Measurements from ENCODE around the gene IGFBP7.
A peak's percentile ranks its signal among the peaks of the same experiment; 100 is the strongest.

IGFBP7 gene

GRCh38 chr4:57074744-57075143 is 35.4 kb downstream of the IGFBP7 start:
- no peak for TF ChIP-seq CTCF (conservative IDR thresholded peaks at IDR 0.05; ENCODE audit: low read length)
- DNase-seq (ENCODE audit: low read depth) = peak; percentile 81
- H3K4me3 ChIP-seq (ENCODE audit: low read length) = no peak overlapping the region

- TF ChIP-seq CTCF (conservative IDR thresholded peaks at IDR 0.05; ENCODE audit: low read length) = no peak
- DNase-seq (ENCODE audit: low read depth) = peak; percentile 16
- H3K4me3 ChIP-seq (ENCODE audit: low read length) = no peak overlapping the region
Observed at GRCh38 chr4:57073559-57073958, 36.6 kb downstream of the IGFBP7 start.

GRCh38 chr4:57071326-57071725 is 38.9 kb downstream of the IGFBP7 start:
- TF ChIP-seq CTCF (conservative IDR thresholded peaks at IDR 0.05; ENCODE audit: low read length) = no peak
- H3K4me3 ChIP-seq (ENCODE audit: low read length) = no peak overlapping the region
- DNase-seq (ENCODE audit: low read depth) = peak; percentile 68

- no peak for TF ChIP-seq CTCF (conservative IDR thresholded peaks at IDR 0.05; ENCODE audit: low read length)
- DNase-seq (ENCODE audit: low read depth) = no peak
Observed at GRCh38 chr4:57070461-57070860, 39.7 kb downstream of the IGFBP7 start.

GRCh38 chr4:57068237-57068981 is 41.8 kb downstream of the IGFBP7 start:
- no peak overlapping the region for H3K4me3 ChIP-seq (ENCODE audit: low read length)

More at GRCh38 chr4:57070461-57070860, 39.7 kb downstream of the IGFBP7 start:
- no peak overlapping the region for H3K4me3 ChIP-seq (ENCODE audit: low read length)

GRCh38 chr4:57065730-57066482 is 44.3 kb downstream of the IGFBP7 start:
- no peak for TF ChIP-seq CTCF (conservative IDR thresholded peaks at IDR 0.05; ENCODE audit: low read length)
- no peak overlapping the region for H3K4me3 ChIP-seq (ENCODE audit: low read length)
- DNase-seq (ENCODE audit: low read depth) = no peak

More at GRCh38 chr4:57068237-57068981, 41.8 kb downstream of the IGFBP7 start:
- no peak for DNase-seq (ENCODE audit: low read depth)
- no peak for TF ChIP-seq CTCF (conservative IDR thresholded peaks at IDR 0.05; ENCODE audit: low read length)

All from AG10803 (cell line).